ENCODE measurements around the gene ZNF608. TPM values are rescaled to one million over a fixed set of nuclear protein-coding genes. Genes with fewer than 3 reads are reported as not detected.

Gene ZNF608
- total RNA-seq, 1 donor from 2014 or later, result 37.8 TPM

- no peak for DNase-seq
These were observed 31.5 kb downstream of the ZNF608 start for GRCh38 chr5:124714910-124715309.

GRCh38 chr5:124713595-124713994 is 32.8 kb downstream of the ZNF608 start:
- DNase-seq, result no peak

- DNase-seq, result no peak
These were observed 33.6 kb downstream of the ZNF608 start for GRCh38 chr5:124712731-124713305.

GRCh38 chr5:124708086-124708485 is 38.4 kb downstream of the ZNF608 start:
- no peak for DNase-seq

GRCh38 chr5:124707520-124707919 is 38.9 kb downstream of the ZNF608 start:
- no peak for DNase-seq

- DNase-seq, result peak; percentile 91
These were observed 39.6 kb downstream of the ZNF608 start for GRCh38 chr5:124706729-124707361.

GRCh38 chr5:124706051-124706450 is 40.4 kb downstream of the ZNF608 start:
- DNase-seq, result no peak

GRCh38 chr5:124705577-124705976 is 40.9 kb downstream of the ZNF608 start:
- no peak for DNase-seq

- no peak for DNase-seq
These were observed 41.7 kb downstream of the ZNF608 start for GRCh38 chr5:124704594-124705284.

GRCh38 chr5:124703995-124704394 is 42.4 kb downstream of the ZNF608 start:
- DNase-seq, result no peak

- DNase-seq, result no peak
These were observed 43.9 kb downstream of the ZNF608 start for GRCh38 chr5:124702525-124702924.

- no peak for DNase-seq
These were observed 44.5 kb downstream of the ZNF608 start for GRCh38 chr5:124701873-124702425.

- DNase-seq, result peak; percentile 29
These were observed 45.4 kb downstream of the ZNF608 start for GRCh38 chr5:124701016-124701415.

GRCh38 chr5:124700333-124700732 is 46.1 kb downstream of the ZNF608 start:
- no peak for DNase-seq

GRCh38 chr5:124698770-124699169 is 47.7 kb downstream of the ZNF608 start:
- no peak for DNase-seq

GRCh38 chr5:124697933-124698591 is 48.4 kb downstream of the ZNF608 start:
- DNase-seq, result peak; percentile 61

- DNase-seq, result no peak
These were observed 48.9 kb downstream of the ZNF608 start for GRCh38 chr5:124697501-124697900.

GRCh38 chr5:124696898-124697297 is 49.5 kb downstream of the ZNF608 start:
- DNase-seq, result no peak
